GM18870 (cell line): ENCODE results near the gene CRB1.
"Not testable (repeated sequence)": the region's sequence is repeated elsewhere in the genome, so short reads cannot be mapped to it uniquely, and the experiment has no call there.

ENCODE experiments used
- ATAC-seq: cut with Tn5 transposase; IDR thresholded peaks from one replicate; pipeline ENCODE4 v1.9.1; 2021; ENCODE audit warnings: moderate library complexity; ENCODE audit not compliant: unreplicated experiment

Gene CRB1

GRCh38 chr1:197394831-197395608 lies 127.0 kb downstream of the CRB1 start:
- no peak for ATAC-seq

- ATAC-seq, result no peak
These were observed 129.8 kb downstream of the CRB1 start for GRCh38 chr1:197397895-197398294.

- peak; percentile 71 for ATAC-seq
These were observed 131.9 kb downstream of the CRB1 start for GRCh38 chr1:197399755-197400521.

GRCh38 chr1:197400522-197400902 lies 132.5 kb downstream of the CRB1 start:
- no peak for ATAC-seq

DNA sequence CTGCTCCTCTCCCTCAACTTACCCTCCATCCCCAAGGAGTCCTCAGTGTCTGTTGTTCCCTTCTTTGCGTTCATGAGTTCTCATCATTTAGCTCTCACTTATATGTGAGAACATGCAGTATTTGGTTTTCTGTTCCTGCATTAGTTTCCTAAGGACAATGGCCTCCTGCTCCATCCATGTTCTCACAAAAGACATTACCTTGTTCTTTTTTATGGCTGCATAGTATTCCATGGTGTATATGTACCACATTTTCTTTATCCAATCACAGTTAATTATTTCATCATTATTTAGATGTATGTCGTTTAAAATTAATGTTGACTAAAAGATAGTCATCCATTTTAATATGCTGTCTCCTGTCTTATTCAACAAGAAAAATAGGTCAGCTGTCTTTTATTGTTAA lies 134.1 kb downstream of the CRB1 start:
- ATAC-seq, result no peak

DNA sequence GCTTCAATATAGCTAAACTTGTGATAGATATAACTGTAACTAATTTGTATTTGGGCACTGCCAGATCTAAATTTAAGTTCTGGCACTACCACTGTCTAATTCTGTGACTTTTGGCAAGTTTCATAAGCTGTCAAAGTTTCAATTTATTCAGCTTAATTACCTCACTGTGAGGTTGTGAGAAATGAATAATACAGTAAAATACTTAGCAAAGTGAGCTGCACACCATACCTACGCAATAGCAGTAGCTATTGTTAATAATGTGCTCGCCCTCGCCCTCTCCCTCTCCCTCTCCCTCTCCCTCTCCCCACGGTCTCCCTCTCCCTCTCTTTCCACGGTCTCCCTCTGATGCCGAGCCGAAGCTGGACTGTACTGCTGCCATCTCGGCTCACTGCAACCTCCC lies 136.7 kb downstream of the CRB1 start:
- not testable (repeated sequence) for ATAC-seq

DNA sequence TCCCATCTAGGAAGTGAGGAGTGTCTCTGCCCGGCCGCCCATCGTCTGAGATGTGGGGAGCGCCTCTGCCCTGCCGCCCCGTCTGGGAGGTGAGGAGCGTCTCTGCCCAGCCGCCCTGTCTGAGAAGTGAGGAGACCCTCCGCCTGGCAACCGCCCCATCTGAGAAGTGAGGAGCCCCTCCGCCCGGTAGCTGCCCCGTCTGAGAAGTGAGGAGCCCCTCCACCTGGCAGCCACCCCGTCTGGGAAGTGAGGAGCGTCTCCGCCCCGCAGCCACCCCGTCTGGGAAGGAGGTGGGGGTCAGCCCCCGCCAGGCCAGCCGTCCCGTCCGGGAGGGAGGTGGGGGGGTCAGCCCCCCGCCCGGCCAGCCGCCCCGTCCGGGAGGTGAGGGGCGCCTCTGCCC lies 137.6 kb downstream of the CRB1 start:
- ATAC-seq, result not testable (repeated sequence)

GRCh38 chr1:197413564-197413963 lies 145.5 kb downstream of the CRB1 start:
- no peak for ATAC-seq

GRCh38 chr1:197415221-197415620 lies 147.2 kb downstream of the CRB1 start:
- ATAC-seq, result no peak

DNA sequence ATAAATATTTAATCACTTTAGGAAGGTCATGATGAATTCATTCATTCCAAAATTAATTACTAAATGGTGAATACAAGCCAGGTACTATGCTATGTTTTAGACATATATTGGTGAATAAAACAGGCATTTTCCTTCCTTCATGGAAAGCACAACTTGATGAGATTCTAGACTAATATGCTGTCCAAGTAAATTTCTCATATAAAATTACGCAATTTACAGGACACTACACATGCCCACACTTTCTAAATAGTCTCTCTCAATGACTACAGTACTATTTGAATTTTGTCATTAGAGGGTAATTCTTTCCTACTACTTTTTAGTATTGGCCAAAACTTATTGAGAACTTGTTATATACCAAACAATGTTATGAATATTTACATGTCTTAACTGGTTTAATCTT lies 150.6 kb downstream of the CRB1 start:
- no peak for ATAC-seq

GRCh38 chr1:197422993-197423392 lies 154.9 kb downstream of the CRB1 start:
- no peak for ATAC-seq

DNA sequence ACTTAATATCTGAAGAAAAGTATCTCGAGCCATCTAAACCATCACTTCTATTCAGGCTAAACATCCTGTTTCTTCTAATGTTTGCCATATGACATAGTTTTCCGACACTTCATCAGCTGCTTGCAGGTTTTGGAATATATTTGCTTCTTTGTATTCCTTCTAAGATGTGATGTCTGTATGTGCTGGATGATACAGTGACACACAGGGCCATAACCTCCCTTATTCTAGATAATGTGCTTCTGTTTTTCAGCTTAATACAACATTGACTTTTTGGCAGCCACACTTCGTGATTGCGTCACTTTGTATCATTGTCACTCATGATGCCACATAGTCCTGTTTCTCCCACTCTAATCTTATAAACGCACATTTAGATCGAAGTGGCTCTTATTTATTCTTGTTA lies 156.3 kb downstream of the CRB1 start:
- no peak for ATAC-seq

DNA sequence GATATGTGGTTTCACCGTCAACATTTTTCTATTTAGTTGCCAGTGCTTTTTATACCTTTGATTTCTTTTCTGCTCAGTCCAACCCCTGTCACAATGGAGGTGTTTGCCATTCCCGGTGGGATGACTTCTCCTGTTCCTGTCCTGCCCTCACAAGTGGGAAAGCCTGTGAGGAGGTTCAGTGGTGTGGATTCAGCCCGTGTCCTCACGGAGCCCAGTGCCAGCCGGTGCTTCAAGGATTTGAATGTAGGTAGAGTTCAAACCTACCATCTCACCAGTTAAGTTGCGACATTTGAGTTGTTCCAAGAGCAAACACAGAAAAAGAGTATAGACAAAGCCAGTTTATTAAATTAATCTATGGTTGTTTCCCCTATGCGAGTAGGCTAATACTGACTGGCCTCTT lies 161.3 kb downstream of the CRB1 start:
- no peak for ATAC-seq

- no peak for ATAC-seq
These were observed 167.2 kb downstream of the CRB1 start for GRCh38 chr1:197435224-197435623.

DNA sequence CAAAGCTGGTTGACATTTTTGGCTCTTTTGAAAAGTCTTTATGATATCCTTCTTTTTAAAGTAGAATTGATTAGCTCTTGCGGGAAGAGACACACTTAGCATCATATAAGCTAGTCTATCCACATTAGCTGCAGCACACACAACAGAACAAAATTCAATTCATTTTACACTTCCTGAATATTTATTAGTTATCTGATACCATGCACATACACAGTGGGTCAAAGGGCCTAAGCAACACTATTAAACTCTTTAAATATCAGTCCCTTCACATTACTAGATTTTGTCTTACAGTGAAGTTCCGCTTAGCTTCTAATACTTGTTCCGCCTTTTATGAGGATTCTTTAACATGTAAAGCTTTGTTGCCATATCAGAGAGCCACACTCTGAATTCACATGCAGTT lies 169.5 kb downstream of the CRB1 start:
- ATAC-seq, result no peak

DNA sequence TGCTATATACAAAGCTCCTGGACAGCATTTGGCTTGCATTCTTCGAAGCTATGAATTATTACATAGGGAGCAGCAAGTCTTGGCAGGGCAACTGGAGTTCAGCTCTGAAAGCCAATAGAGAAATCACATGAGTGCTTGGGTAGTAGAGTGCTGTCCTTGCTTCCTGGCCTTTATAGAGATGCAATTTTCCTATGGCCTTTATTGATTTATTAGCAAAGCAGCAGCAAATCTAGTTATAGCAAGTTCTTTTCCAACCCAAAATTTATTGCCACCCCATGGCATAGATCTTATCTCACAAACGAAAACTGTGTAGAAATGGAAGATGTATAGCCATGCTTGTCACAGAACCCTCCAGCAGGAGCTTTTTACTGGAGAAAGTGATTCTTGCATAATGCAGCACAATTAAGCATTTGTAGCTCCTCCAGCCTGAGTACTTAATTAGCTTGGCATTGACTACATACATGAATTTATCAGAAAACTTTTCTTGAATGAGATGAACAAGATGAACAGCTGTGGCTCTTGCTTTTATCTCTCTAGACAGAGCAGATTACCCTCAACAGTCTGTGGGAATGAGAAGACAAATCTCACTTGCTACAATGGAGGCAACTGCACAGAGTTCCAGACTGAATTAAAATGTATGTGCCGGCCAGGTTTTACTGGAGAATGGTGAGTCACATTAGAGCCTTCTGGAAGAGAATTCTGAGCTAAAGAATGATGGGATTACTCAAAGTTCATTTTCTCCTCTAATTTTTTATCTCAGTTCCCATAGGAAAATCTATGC lies 170.1 kb downstream of the CRB1 start:
- ATAC-seq, result no peak

- ATAC-seq, result no peak
These were observed 171.7 kb downstream of the CRB1 start for GRCh38 chr1:197439708-197440280.

DNA sequence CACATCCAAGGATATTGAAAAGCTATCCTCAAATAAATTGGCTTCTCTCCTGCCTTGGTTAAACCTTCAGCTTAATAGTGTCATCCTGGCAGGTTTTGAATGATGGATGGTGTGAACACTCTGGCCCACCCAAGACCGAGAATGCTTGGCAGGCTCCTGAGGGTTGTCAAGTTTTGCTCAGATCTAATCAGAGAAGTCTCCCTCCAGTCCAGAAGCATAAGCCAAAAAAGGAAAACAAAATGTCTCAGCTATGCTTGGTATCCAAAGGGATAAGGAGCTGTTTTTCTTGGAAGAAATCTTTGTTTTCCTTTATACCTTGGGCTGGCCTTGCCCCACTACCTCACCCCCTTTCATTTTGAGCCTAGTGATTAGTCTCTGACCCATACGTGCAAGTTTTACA lies 172.7 kb downstream of the CRB1 start:
- no peak for ATAC-seq

DNA sequence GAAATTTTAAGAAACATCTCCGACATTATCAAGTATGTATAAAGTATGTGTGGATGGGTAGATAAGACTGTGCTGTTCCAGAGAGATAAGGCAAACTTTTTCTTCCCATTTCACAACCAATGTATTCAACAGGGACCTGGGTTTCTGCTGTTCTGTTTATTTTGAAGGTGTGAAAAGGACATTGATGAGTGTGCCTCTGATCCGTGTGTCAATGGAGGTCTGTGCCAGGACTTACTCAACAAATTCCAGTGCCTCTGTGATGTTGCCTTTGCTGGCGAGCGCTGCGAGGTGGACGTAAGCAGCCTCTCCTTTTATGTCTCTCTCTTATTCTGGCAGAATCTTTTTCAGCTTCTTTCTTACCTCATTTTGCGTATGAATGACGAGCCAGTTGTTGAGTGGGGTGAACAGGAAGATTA lies 174.0 kb downstream of the CRB1 start:
- ATAC-seq, result no peak

DNA sequence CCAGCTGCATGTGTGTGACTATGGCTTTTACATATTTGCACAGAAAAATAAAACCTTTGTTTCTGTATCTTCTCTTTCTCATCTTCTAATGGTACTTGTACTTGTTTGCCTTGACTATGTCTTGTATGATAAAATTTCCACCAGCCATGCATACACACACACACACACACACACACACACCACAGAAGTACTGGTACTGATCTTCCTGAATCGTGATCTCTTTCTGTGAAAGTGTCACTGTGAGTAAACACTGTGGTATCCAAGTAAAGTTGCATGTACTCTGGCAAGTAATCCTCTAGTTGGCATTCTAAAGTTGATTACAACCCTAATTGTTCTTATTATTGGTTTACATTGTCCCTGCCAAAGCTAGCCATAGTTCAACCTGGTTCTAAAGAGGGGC lies 176.7 kb downstream of the CRB1 start:
- no peak for ATAC-seq

- no peak for ATAC-seq
These were observed 180.2 kb downstream of the CRB1 start for GRCh38 chr1:197448121-197448779.
